OCI-LY1 (cell line): ENCODE measurements around the gene ZBTB8A.

Experiments
- EZH2 ChIP-seq: fragments of 200-600 bp; sonication (generic), shearing (Covaris generic); IDR thresholded peaks from 2 replicates; pipeline ENCODE4 v1.8.0; 2017; ENCODE audit warnings: borderline replicate concordance, mixed run types, mild to moderate bottlenecking, antibody characterized with exemption, low read length, moderate library complexity, mixed read lengths
- TF ChIP-seq, protein P1 (sequence below): fragments of 200-600 bp; sonication (generic), shearing (Covaris generic); IDR thresholded peaks from 2 replicates; pipeline ENCODE4 v1.5.1; 2017; ENCODE audit warnings: mild to moderate bottlenecking, antibody characterized with exemption, low read length, moderate library complexity, mixed read lengths

DNA sequence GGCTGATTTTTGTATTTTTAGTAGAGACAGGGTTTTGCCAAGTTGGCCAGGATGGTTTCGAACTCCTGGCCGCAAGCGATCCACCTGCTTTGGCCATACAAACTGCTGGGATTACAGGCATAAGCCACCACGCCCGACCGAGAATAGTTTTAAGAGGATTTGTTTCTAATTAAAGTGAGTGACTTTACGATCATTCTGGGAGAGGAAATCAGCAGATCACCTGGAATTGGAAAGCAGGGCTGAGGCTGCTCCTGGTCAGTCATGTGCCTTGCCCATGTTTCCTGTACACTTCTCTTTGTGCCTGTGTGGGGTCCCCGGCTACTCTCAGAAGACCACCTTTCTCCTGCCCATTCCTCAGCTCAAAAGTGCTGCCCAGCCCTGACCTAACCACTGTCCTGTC, 40.5 kb upstream of the ZBTB8A start:
- TF ChIP-seq, protein P1, sequence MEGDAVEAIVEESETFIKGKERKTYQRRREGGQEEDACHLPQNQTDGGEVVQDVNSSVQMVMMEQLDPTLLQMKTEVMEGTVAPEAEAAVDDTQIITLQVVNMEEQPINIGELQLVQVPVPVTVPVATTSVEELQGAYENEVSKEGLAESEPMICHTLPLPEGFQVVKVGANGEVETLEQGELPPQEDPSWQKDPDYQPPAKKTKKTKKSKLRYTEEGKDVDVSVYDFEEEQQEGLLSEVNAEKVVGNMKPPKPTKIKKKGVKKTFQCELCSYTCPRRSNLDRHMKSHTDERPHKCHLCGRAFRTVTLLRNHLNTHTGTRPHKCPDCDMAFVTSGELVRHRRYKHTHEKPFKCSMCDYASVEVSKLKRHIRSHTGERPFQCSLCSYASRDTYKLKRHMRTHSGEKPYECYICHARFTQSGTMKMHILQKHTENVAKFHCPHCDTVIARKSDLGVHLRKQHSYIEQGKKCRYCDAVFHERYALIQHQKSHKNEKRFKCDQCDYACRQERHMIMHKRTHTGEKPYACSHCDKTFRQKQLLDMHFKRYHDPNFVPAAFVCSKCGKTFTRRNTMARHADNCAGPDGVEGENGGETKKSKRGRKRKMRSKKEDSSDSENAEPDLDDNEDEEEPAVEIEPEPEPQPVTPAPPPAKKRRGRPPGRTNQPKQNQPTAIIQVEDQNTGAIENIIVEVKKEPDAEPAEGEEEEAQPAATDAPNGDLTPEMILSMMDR: no peak
- no peak for TF ChIP-seq EZH2
